ENCODE results near the gene IPO9.

IPO9 gene

DNA sequence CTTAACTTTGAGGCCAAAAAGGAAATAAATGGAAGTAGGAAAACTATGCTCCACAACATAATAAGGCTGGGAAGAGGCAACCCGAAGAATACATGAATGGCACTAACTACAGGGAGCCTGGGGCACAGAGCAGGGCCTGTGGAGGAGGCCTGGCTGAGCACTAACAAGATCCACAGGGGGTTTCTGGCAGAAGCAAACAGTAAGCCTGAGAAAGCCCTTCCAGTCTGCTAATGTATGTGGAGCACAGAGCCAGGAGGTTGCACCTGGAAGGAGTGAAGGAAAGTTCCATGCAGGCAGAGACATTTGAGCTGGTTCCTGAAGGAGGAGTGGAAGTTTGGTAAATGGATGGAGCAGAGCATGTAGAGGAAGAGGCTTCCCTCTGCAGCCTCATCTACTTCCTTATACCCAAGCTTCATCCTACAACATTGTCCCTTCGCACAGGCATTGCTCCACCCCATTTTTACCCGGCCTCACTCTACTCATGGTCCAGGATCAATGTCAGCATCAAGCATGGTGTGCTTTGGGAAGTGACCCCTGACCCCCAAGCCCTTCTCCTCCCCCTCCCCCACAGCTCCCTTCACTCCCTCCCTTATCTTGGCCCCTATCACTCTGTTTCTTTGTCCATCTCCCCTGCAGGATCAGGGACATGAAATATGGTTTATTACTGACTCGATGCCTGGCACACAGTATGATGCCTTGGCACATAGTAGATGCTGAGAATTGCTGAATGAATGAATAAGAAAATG lies 83.0 kb downstream of the IPO9 start:
- DNase-seq (ENCODE audit: low read depth) = no peak
- no peak overlapping the region for H3K4me3 ChIP-seq (ENCODE audit: low read depth, low read length)
- TF ChIP-seq, protein P1, sequence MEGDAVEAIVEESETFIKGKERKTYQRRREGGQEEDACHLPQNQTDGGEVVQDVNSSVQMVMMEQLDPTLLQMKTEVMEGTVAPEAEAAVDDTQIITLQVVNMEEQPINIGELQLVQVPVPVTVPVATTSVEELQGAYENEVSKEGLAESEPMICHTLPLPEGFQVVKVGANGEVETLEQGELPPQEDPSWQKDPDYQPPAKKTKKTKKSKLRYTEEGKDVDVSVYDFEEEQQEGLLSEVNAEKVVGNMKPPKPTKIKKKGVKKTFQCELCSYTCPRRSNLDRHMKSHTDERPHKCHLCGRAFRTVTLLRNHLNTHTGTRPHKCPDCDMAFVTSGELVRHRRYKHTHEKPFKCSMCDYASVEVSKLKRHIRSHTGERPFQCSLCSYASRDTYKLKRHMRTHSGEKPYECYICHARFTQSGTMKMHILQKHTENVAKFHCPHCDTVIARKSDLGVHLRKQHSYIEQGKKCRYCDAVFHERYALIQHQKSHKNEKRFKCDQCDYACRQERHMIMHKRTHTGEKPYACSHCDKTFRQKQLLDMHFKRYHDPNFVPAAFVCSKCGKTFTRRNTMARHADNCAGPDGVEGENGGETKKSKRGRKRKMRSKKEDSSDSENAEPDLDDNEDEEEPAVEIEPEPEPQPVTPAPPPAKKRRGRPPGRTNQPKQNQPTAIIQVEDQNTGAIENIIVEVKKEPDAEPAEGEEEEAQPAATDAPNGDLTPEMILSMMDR (IDR thresholded peaks at IDR 0.05; ENCODE audit: insufficient read depth, low read depth, low read length, missing control alignments) = no peak

DNA sequence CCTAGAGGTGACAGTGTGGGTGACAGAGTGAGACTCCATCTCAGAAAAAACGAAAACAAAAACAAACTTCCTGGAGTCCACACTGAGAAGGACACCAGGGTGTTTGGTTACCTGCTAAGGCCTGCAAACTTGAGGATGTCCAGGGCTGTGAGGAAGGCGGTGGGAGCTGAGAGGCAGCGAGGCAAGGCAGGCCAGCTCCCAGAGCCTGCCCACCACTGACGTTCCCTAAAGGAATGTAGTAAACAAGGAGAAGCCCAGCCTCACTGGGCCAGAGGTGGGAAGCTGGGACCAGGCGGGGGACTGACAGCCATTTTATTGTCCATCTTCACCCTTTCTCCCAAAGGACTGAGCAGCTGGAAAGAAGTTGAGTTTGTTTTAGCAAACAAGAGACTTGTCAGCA lies 83.9 kb downstream of the IPO9 start:
- no peak for DNase-seq (ENCODE audit: low read depth)
- H3K4me3 ChIP-seq (ENCODE audit: low read depth, low read length) = no peak overlapping the region
- TF ChIP-seq, protein P1 (IDR thresholded peaks at IDR 0.05; ENCODE audit: insufficient read depth, low read depth, low read length, missing control alignments) = no peak

GRCh38 chr1:201914456-201915235 lies 85.7 kb downstream of the IPO9 start:
- DNase-seq (ENCODE audit: low read depth) = no peak
- no peak overlapping the region for H3K4me3 ChIP-seq (ENCODE audit: low read depth, low read length)
- TF ChIP-seq, protein P1 (IDR thresholded peaks at IDR 0.05; ENCODE audit: insufficient read depth, low read depth, low read length, missing control alignments) = no peak

- TF ChIP-seq, protein P1 (IDR thresholded peaks at IDR 0.05; ENCODE audit: insufficient read depth, low read depth, low read length, missing control alignments) = no peak
- no peak overlapping the region for H3K4me3 ChIP-seq (ENCODE audit: low read depth, low read length)
- DNase-seq (ENCODE audit: low read depth) = peak; percentile 21
Measured at GRCh38 chr1:201916649-201917249, 87.8 kb downstream of the IPO9 start.

- TF ChIP-seq, protein P1 (IDR thresholded peaks at IDR 0.05; ENCODE audit: insufficient read depth, low read depth, low read length, missing control alignments) = no peak
- no peak for DNase-seq (ENCODE audit: low read depth)
- H3K4me3 ChIP-seq (ENCODE audit: low read depth, low read length) = no peak overlapping the region
Measured at GRCh38 chr1:201917362-201918033, 88.5 kb downstream of the IPO9 start.

DNA sequence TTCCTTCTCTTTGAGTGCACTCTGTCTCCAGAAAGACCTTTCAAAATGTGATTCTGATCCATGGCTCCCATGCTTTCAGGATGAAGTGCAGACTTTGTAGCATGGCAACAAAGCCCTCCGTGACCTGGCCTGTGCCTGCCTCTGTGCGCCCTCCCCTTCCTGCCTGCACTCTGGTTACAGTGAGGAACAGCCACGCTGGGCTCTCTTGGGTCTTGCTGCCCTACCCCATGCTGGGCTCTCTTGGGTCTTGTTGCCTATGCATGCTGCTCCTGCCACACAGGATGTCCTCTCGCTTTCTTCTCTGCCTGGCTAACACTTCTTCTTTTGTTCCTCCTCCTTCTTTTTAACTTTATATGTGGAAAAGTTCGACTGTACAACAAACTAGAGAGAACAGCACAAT lies 89.4 kb downstream of the IPO9 start:
- no peak for DNase-seq (ENCODE audit: low read depth)
- TF ChIP-seq, protein P1 (IDR thresholded peaks at IDR 0.05; ENCODE audit: insufficient read depth, low read depth, low read length, missing control alignments) = no peak
- H3K4me3 ChIP-seq (ENCODE audit: low read depth, low read length) = no peak overlapping the region
